HG02840 (cell line): ENCODE data around the gene HLA-A.
A peak's percentile ranks its signal among the peaks of the same experiment; 100 is the strongest.

Experiments
- ATAC-seq: cut with Tn5 transposase; IDR thresholded peaks from one replicate; pipeline ENCODE4 v1.9.1; 2021; ENCODE audit warnings: mild to moderate bottlenecking, moderate library complexity, moderate number of reproducible peaks; ENCODE audit not compliant: unreplicated experiment, low FRiP score

Gene HLA-A

DNA sequence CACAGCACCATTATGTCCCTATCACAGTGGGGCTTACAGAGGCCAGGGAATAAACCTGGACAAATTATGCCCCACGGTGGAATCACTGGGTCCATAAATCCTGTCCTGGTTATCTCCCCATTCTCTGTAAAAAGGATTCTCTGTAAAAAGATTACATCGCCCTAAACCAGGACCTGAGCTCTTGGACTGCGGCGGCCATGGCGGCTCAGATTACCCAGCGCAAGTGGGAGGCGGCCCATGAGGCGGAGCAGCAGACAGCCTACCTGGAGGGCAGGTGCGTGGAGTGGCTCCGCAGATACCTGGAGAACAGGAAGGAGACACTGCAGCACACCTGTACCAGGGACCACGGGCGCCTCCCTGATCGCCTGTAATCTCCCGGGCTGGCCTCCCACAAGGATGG lies 8.4 kb upstream of the HLA-A start:
- no peak for ATAC-seq

DNA sequence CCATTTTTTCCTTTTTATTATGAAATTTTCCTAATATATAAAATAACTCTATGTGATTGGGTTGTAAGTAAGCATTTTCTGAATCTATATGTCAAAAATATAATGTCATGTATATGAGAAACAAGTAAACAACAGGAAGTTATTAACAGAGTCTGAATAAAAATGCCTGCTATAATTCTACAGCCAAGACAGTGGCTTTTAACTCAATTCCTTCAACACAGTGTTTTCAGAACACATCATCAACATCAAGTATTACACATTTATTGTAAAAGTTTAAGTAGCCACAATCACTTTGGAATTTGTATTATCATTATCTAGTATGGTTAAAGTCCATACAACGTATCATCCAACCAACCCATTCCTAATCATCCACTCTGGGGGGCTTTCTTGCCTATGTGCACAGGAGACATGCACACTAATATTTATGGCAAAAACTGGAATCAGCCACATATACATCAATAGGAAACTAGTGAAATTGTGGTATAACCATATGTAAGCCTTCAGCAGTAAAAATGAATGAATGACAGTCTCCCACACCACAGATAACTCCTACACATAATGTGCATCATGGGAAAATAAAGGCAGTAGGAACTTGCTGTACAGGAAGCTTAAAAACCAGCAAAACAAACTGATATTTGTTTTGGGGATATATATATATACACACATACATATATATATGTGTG lies 6.9 kb upstream of the HLA-A start:
- ATAC-seq, result no peak

DNA sequence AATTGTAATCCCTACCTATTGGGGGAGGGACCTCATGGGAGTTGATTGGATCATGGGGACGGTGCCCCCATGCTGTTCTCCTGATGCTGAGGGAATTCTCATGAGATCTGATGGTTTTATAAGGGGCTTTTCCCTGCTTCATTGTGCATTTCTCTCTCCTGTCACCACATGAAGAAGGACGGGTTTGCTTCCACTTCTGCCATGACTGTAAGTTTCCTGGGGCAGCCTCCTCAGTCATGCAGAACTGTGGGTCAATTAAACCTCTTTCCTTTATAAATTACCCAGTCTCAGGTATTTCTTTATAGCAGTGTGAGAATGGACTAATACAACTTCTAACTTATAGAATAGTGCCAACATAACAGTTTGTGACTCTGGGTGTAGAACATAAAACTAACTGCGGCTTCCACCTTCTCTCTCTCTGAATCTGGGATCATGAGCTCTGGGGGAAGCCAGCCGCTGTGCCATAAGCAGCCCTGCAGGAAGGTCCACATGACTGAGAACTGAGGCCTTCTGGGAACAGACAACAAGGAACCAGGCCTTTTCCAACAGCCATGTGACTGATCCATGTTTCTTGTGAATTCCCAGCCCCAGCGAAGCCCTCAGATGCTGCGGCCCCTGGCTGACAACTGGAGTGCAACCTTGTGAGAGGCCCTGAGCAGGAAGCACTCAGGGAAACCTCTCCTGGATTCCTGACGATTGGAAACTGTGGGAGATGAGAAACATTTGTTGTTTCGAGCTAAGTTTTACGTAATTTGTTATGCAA lies 3.4 kb upstream of the HLA-A start:
- ATAC-seq, result no peak

DNA sequence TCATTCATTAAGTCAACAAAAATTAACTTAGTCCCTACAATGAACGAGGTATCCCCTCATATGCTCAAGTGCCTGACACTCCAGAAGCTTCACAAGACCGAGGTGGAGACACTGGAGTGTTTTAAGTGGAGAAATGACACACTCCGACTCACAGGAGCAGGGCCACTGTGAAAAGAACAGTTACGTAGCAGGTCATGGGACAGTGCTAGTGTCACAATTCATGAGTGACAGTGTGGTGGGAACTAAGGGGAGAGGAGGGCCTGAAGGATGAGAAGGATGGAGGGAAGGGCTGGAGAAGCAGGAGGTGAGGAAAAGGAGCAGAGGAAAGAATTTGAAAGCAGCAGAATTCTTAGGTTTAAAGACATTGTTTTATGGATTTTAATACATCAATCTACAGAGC lies 1.3 kb upstream of the HLA-A start:
- no peak for ATAC-seq

DNA sequence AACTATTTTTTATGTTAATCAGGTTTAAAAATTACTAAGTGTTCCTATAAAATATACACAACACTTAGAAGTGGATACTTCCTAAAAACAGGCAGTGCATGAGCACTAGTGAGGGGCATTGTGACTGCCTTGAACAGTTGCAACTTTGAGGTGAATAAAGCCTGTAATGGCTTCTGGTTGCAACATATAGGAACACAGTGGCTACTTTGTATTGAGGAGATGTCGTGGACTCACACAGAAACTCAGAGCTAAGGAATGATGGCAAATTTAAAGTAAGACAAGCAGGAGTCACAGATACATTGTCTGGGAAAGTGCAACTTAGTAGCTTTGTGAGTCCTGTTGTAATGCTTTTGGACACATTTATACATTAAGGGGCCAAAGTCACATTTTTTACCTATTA lies 861 bp upstream of the HLA-A start:
- ATAC-seq, result no peak

DNA sequence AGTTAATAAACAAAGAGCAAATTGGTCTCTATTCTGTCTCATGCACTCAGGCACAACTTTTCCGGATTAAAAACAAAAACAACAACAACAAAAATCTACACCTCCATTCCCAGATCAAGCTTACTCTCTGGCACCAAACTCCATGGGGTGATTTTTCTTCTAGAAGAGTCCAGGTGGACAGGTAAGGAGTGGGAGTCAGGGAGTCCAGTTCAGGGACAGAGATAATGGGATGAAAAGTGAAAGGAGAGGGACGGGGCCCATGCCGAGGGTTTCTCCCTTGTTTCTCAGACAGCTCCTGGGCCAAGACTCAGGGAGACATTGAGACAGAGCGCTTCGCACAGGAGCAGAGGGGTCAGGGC lies 437 bp upstream of the HLA-A start:
- ATAC-seq, result no peak

DNA sequence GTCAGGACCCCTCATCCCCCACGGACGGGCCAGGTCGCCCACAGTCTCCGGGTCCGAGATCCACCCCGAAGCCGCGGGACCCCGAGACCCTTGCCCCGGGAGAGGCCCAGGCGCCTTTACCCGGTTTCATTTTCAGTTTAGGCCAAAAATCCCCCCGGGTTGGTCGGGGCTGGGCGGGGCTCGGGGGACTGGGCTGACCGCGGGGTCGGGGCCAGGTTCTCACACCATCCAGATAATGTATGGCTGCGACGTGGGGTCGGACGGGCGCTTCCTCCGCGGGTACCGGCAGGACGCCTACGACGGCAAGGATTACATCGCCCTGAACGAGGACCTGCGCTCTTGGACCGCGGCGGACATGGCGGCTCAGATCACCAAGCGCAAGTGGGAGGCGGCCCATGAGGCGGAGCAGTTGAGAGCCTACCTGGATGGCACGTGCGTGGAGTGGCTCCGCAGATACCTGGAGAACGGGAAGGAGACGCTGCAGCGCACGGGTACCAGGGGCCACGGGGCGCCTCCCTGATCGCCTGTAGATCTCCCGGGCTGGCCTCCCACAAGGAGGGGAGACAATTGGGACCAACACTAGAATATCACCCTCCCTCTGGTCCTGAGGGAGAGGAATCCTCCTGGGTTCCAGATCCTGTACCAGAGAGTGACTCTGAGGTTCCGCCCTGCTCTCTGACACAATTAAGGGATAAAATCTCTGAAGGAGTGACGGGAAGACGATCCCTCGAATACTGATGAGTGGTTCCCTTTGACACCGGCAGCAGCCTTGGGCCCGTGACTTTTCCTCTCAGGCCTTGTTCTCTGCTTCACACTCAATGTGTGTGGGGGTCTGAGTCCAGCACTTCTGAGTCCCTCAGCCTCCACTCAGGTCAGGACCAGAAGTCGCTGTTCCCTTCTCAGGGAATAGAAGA lies 978 bp downstream of the HLA-A start:
- ATAC-seq, result peak; percentile 10

DNA sequence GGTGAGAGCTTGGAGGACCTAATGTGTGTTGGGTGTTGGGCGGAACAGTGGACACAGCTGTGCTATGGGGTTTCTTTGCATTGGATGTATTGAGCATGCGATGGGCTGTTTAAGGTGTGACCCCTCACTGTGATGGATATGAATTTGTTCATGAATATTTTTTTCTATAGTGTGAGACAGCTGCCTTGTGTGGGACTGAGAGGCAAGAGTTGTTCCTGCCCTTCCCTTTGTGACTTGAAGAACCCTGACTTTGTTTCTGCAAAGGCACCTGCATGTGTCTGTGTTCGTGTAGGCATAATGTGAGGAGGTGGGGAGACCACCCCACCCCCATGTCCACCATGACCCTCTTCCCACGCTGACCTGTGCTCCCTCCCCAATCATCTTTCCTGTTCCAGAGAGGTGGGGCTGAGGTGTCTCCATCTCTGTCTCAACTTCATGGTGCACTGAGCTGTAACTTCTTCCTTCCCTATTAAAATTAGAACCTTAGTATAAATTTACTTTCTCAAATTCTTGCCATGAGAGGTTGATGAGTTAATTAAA lies 3.0 kb downstream of the HLA-A start:
- ATAC-seq, result no peak

DNA sequence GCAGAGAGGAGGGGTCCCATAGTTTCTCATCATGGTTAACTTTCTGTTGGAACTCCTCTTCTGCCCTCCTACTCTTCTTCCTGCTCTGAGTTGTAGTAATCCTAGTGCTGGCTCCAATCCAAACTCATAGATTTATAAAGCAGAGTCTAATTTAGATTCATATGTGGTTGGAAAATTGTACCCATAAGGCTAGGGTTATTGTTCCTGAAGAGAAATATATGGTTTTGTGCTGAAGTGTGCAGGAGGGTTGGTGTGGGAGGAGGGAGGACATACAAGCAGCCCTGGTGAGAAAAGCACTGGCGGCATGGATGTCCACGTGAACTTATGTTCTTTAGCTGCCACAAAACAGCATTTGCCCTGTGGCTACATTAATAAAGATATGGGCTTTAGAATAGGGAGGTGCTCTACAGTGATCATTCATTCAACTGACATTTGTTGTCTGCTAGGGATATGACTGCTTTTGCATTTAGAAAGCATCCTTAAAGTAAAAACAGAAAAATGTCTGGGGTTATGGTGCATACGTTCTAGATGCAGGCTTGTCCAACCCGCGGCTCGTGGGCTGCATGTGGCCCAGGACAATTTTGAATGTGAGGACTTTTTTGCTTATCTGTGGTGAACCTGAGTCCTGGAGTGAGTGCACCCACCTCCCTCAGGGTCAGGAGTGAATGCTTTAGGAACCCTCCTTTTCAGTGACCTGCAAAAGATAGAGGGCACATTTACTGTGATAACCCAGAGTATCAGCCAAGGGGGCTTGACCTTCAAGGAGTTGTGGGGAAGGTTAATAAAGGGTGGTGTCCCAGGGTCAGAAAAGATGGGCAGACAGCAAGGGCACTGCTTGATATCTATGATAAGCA lies 4.1 kb downstream of the HLA-A start:
- ATAC-seq, result no peak

DNA sequence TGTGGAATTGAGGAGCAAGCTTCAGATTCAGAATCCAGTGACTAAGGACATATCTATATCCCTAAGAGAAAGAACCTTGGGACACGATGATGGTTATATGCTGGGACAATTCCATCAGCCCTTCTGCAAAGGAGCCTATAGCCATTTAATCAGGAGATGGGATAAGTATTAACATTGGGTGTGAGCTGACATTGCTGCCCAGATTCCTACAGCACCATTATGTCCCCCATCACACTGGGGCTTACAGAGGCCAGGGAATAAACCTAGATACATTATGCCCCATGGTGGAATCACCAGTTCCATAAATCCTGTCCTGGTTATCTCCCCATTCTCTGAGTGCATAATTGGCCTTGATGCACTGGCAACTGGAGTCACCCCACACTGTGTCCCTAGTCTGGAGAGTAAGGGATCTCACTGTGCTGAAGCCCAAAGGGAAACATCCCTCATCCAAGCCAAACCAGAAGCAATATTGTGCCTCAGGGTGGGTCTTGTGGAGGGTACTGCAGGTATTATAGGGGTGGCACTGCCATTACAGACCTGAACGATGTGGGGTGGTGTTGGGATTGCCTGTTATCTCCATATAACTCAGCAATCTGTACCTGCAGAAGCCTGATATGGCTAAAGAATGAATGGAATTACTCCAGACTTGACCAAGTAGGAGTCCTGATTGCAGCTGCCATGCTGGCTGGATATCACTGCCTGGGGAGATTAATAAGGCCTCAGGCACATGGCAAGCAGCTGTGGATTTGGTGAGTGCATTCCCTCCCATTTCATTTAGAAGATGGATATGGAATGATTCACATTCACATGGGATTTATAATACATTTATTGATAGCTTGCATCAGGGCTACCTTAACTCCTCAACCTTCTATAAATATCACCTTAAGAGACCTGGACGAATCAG lies 5.0 kb downstream of the HLA-A start:
- no peak for ATAC-seq

DNA sequence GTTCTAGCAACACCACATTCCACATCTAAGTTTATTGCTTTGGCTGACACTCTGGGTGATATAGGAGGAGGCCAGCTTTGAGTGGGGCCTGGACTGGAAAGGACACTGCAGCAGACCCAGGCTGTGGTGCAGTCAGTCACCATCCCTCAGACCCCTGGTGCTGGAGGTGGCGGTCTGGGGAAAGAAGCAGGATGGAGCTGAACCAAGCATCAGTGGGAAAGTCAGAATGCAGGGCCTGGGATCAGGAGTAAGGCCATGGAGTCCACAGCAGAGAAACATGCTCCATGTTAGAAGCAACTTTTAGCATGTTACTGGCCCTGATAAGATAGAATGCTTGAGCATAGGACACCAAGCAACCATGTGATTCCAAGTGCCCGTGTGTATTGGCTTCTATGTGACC lies 5.9 kb downstream of the HLA-A start:
- no peak for ATAC-seq

DNA sequence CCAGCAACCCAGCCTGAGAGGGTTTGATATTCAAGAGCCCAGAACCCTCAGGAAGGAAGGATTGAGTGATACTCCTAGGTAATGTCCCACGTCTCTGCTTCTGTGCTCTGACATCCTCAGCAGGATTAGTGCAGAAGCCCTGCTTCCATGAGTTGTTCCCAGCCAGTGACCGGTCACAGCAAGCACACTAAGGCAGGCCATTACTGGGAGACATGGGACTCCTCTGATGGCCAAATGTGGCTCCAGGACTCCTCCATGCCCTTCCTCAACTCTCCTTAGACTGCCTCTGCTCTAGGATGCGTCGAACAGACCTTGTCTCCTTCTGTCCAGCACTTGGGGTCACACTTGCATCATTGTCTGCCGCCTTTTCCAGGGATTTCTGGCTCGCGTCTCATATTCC lies 7.6 kb downstream of the HLA-A start:
- ATAC-seq, result no peak

DNA sequence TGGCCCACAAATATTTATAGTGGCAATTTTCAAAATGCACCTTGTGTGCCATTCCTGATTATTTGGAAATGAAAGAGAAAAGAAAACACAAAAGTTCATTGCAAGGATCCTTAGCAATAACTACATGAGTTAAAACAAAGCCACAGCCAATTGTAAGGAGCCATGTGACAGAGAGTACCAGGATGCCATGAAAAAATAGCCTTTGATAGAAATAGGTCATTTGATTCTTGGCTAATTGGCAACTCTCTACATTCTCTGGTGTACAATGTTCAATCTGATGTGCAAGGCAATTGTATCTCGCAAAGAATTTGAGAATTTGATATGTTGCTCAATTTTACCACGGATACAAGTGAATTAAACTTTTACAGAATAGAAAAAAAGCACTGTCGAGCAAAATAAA lies 9.6 kb downstream of the HLA-A start:
- ATAC-seq, result no peak

DNA sequence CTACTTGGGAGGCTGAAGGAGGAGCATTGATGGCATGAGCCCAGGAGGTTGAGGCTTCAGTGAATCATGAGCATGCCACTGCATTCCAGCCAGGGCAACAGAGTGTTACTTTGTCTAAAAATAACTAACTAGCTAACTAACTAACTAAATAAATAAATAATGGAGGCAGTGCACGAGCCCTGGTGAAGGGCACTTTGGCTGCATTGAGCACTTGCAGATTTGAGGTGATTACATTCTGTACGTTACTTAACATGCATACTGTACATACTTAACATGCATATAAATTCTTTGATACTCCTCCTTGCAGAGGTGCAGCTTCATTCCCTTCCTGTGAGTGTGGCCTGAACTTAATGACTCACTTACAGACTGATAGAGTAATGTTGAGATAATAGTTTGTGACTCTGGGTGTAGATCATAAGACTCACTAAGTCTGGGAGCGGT lies 10.7 kb downstream of the HLA-A start:
- no peak for ATAC-seq

DNA sequence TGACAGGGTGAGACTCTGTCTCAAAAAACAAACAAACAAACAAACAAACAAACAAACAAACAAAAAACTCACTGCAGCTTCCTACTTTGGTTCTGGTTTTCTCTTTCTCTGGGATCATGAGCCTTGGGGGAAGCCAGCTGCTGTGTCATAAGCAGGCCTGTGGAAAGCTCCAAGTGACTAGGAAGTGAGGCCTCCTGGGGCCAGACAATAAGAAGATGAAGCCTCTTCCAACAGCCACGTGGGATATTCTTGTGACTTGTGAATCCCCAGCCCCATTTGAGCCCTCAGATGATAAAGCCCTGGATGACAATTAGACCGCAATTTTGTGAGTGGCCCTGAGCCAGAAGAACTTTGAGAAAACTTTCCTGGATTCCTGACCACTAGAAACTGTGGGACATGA lies 11.4 kb downstream of the HLA-A start:
- no peak for ATAC-seq

DNA sequence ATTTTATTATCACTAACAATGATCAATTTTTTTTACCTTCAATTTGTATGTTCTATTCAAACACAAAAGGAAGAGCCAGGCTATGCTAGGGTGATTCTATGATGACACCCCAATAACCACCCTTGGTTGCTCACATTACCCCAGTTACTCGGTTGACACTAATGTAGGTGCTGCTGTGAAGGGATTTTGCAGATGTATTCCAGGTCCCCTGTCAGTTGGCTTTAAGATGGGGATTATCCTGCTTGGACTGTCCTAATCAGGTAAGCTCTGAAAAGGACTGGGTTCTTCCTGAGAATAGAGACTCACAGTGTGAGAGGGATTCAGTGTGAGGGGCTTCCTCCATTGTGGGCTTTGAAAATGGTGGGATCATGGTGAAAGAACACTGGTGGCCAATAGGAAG lies 11.9 kb downstream of the HLA-A start:
- ATAC-seq, result no peak

DNA sequence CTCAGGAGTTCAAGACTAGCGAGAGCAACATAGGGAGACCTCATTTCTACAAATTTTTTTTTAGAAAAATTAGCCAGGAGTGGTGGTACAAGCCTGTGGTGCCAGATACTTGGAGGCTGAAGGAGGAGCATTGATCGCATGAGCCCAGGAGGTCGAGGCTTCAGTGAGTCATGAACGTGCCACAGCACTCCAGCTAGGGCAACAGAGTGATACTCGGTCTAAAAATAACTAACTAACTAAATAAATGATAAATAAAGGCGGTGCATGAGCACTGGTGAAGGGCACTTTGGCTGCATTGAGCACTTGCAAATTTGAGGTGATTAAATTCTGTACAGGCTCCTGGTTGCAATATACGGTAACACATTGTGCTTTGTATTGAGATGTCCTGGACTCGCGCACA lies 13.5 kb downstream of the HLA-A start:
- ATAC-seq, result no peak

DNA sequence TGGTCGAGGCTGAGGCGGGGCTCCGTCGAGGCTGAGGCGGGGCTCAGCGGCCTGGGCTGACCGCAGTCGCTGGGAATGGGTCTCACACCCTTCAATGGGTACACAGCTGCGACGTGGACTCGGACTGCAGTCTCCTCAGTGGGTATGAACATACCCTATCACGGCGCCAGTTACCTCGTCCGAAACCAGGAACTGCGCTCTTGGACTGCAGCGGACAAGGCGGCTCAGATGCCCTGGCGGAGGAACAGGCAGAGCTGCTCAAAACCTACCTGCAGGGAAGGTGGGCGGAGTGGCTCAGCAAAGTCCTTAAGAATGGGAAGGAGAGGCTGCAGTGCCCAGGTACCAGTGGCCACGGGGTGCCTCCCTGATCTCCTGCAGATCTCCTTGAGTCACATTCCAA lies 14.2 kb downstream of the HLA-A start:
- no peak for ATAC-seq

DNA sequence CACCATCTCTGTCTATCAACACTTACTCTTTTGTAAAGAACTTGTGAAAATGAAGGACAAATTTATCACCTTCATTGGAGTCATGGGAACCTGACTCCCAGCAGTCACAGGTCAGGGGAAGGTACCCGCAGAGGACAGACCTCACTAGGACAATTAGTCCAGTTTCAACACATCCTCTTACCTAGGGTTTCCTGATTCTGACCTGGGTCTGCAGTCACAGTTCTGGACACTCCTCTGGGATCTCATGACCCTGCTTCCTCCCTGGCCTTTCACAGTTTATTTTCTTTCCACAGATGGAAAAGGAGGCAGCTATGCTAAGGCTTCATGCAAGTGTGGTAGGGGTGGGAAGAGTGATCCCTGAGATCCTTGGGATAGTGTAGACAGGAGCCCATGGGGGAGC lies 15.7 kb downstream of the HLA-A start:
- no peak for ATAC-seq
